Coronary artery (tissue), 2 donors: ENCODE data around the gene SFTA2.
"Not testable (repeated sequence)": the region's sequence is repeated elsewhere in the genome, so short reads cannot be mapped to it uniquely, and the experiment has no call there.

Experiments
- DNase-seq: peaks from one replicate; pipeline ENCODE4 v3.0.0-alpha.2; 2017; ENCODE audit warnings: low spot score
- H3K27ac ChIP-seq, 2 donors: fragments of 200-600 bp; sonication (generic); one replicate each; pipeline ENCODE4 v1.5.1; 2016 to 2019
- H3K4me3 ChIP-seq: fragments of 200-600 bp; sonication (generic); 2 replicates; pipeline ENCODE4 v1.5.1; 2016; ENCODE audit warnings: mild to moderate bottlenecking, moderate library complexity
- TF ChIP-seq, protein P1 (sequence below): fragments of 200-600 bp; sonication (generic); IDR thresholded peaks from one replicate; pipeline ENCODE4 v1.5.1; 2019; ENCODE audit warnings: antibody characterized with exemption

The SFTA2 gene

DNA sequence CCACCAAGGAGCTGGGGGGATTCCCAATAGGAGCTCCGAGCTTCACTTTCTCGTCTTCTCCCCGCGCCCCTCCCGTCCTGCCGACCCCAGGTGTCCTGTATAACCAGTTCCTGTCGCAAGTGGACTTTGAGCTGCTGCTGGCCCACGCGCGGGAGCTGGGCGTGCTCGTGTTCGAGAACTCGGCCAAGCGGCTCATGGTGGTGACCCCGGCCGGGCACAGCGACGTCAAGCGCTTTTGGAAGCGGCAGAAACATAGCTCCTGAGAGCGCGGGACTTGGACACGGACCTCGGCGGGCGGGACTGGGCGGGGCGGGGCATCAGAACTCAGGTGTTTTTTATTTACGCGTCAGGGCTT is 18.3 kb downstream of the SFTA2 start:
- no peak for DNase-seq
- Histone ChIP-seq H3K4me3 (peak overlapping the region; percentile 73), H3K27ac (peak overlapping the region; percentile 73 to 91)
- TF ChIP-seq, protein P1, sequence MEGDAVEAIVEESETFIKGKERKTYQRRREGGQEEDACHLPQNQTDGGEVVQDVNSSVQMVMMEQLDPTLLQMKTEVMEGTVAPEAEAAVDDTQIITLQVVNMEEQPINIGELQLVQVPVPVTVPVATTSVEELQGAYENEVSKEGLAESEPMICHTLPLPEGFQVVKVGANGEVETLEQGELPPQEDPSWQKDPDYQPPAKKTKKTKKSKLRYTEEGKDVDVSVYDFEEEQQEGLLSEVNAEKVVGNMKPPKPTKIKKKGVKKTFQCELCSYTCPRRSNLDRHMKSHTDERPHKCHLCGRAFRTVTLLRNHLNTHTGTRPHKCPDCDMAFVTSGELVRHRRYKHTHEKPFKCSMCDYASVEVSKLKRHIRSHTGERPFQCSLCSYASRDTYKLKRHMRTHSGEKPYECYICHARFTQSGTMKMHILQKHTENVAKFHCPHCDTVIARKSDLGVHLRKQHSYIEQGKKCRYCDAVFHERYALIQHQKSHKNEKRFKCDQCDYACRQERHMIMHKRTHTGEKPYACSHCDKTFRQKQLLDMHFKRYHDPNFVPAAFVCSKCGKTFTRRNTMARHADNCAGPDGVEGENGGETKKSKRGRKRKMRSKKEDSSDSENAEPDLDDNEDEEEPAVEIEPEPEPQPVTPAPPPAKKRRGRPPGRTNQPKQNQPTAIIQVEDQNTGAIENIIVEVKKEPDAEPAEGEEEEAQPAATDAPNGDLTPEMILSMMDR, result no peak

GRCh38 chr6:30912746-30913520 is 19.0 kb downstream of the SFTA2 start:
- H3K27ac ChIP-seq, result peak overlapping the region; percentile 73 to 91
- H3K4me3 ChIP-seq, result no peak overlapping the region
- TF ChIP-seq, protein P1, result no peak
- no peak for DNase-seq

GRCh38 chr6:30910473-30910872 is 21.5 kb downstream of the SFTA2 start:
- DNase-seq, H3K27ac ChIP-seq, H3K4me3 ChIP-seq: not testable (repeated sequence)

GRCh38 chr6:30908700-30909099 is 23.3 kb downstream of the SFTA2 start:
- no peak for DNase-seq
- TF ChIP-seq, protein P1, result no peak
- Histone ChIP-seq H3K27ac (no peak overlapping the region), H3K4me3 (peak overlapping the region; percentile 88)

DNA sequence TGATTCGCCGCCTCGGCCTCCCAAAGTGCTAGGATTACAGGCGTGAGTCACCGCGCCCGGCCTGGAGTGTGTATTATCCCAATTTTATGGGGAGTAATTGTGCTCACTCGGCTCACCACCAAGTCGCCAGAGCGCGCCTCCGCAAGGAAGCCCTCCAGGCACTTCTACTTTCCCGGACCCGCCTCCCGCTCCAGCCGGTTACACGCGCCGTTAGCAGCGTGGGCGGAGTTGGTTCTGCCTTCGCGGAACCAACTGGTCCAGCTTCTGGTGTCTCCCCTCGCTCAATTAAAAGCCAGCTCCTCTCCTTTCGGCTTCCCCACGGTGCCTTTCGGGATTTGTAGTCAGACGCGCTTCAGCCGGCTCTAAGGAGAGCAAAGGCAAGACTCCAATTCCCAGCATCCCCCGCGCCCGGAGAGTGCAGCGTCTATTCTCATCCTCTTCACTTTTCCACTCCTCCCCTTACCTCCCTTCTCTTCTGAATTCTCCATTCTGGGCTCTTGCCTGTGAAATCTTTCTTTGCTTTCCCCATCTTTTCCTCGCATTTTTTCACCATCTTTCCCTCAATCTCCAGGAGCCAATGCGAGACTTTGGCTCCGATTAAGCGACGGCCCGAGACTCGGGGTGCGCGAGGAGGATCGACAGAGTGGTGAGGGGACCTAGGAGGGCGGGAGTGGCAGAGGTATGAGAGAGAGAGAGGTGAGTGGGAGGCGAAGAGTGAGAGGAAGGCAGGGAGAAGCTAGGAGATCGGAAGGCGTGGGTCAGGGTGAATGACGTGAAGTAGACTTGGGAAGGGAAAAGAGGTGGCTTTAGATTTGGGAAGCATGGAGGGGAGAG is 24.0 kb downstream of the SFTA2 start, which contains the start of gene GTF2H4:
GTF2H4 (plus strand) TSS at position 450 of the 834 bp plus-strand sequence.
- TF ChIP-seq, protein P1, result no peak
- H3K27ac ChIP-seq, result peak within 1 kb of the TSS; percentile 38 to 65
- peak; percentile 98 for DNase-seq
- H3K4me3 ChIP-seq, result peak within 1 kb of the TSS; percentile 88

DNA sequence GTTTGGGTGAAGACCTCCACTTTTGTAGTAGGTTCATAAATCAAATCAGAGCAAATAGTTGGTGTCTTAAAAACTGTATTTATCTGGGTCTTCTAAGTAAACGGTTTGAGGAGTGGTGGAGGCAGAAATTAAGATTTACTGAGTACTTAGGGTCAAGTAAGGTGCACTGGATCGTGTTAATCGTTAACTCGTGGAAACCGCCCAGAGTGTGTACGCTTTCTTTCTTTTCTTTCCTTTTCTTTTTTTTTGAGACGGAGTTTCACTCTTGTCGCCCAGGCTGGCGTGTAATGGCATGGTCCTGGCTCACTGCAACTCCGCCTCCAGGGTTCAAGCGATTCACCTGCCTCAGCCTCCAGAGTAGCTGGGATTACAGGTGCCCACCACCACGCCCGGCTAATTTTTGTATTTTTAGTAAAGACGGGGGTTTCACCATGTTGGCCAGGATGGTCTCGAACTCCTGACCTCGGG is 24.6 kb downstream of the SFTA2 start:
- H3K4me3 ChIP-seq, result peak overlapping the region; percentile 88
- not testable (repeated sequence) for H3K27ac ChIP-seq, DNase-seq

DNA sequence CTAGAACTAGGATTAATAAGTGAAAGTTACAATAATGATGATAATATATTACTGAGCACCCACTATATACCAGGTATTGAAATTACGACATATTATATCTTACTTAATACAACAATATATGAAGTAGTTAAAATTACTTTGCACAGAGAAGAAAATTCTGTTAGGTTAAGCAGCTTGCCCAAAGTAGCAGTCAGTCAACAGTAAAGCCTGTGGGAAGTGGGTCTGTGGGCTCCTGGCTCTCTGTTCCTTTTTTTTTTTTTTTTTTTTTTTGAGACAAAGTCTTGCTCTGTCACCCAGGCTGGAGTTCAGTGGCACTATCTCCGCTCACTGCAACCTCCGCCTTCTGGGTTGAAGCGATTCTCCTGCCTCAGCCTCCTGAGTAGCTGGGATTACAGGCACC is 28.7 kb downstream of the SFTA2 start:
- no peak for DNase-seq
- H3K27ac ChIP-seq, result no peak overlapping the region
- no peak overlapping the region for H3K4me3 ChIP-seq
- TF ChIP-seq, protein P1, result no peak

- no peak overlapping the region for H3K27ac ChIP-seq
- no peak for DNase-seq
- H3K4me3 ChIP-seq, result no peak overlapping the region
- TF ChIP-seq, protein P1, result no peak
These were observed 29.3 kb downstream of the SFTA2 start for GRCh38 chr6:30902709-30903108.

DNA sequence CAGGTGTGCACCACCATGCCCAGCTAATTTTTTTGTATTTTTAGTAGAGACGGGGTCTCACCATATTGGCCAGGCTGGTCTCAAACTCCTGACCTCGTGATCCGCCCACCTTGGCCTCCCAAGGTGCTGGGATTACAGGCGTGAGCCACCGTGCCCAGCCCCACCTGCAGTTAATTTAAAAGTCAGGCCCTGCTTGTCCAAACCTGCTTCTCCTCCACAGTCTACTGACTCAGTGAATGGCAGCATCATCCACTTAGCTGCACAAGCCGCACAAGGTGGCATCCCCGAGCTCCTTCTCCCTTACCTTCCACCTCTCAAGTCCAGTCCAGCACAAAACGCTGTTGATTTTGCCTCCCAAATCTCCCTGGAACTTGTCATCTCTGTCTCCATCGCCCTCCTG is 29.8 kb downstream of the SFTA2 start:
- H3K4me3 ChIP-seq, DNase-seq: not testable (repeated sequence)

More for the DNA sequence above, 29.8 kb downstream of the SFTA2 start:
- not testable (repeated sequence) for H3K27ac ChIP-seq
